ENCODE results near the gene MB21D2. TPM values are rescaled to one million over a fixed set of nuclear protein-coding genes. Genes with fewer than 3 reads are reported as not detected.

Gene MB21D2
- total and polyA plus RNA-seq, 2 of the 8 experiments (the other 6 are each of a cell fraction or from before 2014, with no cell fraction given) = 10.0 to 21.0 TPM

GRCh38 chr3:192880313-192880712 is 37.3 kb downstream of the MB21D2 start:
- ChIA-PET POLR2A (ENCODE audit: partially characterized antibody) (interaction anchor here (0.7 to 3.6 kb wide), 7 partner anchors 9 to 160 kb away, joined by 3 to 17 read pairs (median 3); no protein-coding TSS in a partner anchor), CTCF (ENCODE audit: partially characterized antibody) (interaction anchor here (0.8 to 2.7 kb wide), 7 partner anchors 8 to 62 kb away, joined by 3 to 16 read pairs (median 4); partner anchors contain the start of gene MB21D2)
- H2AK5ac ChIP-seq (ENCODE audit: low read depth, low read length) = no peak overlapping the region
- H3K4ac ChIP-seq (replicated peaks; ENCODE audit: insufficient read length, low read depth, low read length) = no peak overlapping the region
- no peak overlapping the region for H2BK20ac ChIP-seq (ENCODE audit: low read length)
- H4K20me1 ChIP-seq (replicated peaks in 1 of 2; ENCODE audit: control insufficient read depth in 1 of 2, insufficient read depth in 2 of 2, low read length in 2 of 2) = peaks cover 0 to 4% of the 10 kb centered on the region in 2 experiments
- no peak overlapping the region for H3K14ac ChIP-seq (ENCODE audit: insufficient read length)
- H3K4me3 ChIP-seq (ENCODE audit: extremely low read depth in 1 of 4, insufficient read depth in 2 of 4, low read depth in 3 of 4, low read length in 4 of 4) = no peak overlapping the region
- no peak for FAIRE-seq
- no peak overlapping the region for H3K27ac ChIP-seq (ENCODE audit: low read depth, low read length)
- H3K79me1 ChIP-seq (ENCODE audit: low read depth, low read length) = no peaks in the 10 kb centered on the region; the same call in 1 of the 2 replicates
- no peak overlapping the region for H2BK15ac ChIP-seq (ENCODE audit: low read length)
- no peak overlapping the region for H4K5ac ChIP-seq (ENCODE audit: insufficient read length, low read depth, low read length)
- H3K23ac ChIP-seq (ENCODE audit: insufficient read length) = no peak overlapping the region
- no peak overlapping the region for H3K18ac ChIP-seq (ENCODE audit: extremely low read depth, low read length)
- H3K79me2 ChIP-seq (ENCODE audit: control insufficient read depth in 1 of 2, insufficient read depth in 2 of 2, low read length in 2 of 2) = peaks cover 8 to 79% of the 10 kb centered on the region in 2 experiments
- H2BK5ac ChIP-seq (ENCODE audit: low read depth, low read length) = no peak overlapping the region
- no peak for TF ChIP-seq GABPA (IDR thresholded peaks at IDR 0.05; ENCODE audit: borderline replicate concordance, insufficient read depth, low read length)
- no peak for TF ChIP-seq YY1 (IDR thresholded peaks at IDR 0.05; ENCODE audit: low read depth, low read length)
- H2AFZ ChIP-seq (ENCODE audit: low read length) = no peak overlapping the region
- peaks cover 2 to 11% (median 7%) of the 10 kb centered on the region in 4 experiments for H3K4me1 ChIP-seq (replicated peaks in 1 of 4; ENCODE audit: control insufficient read depth in 3 of 4, insufficient read depth in 4 of 4, low read length in 3 of 4)
- H4K8ac ChIP-seq (ENCODE audit: extremely low read depth, insufficient read depth, low read length) = no peak overlapping the region
- no peaks in the 10 kb centered on the region for H3K9me3 ChIP-seq (ENCODE audit: insufficient read depth in 2 of 2, low read depth in 1 of 2, low read length in 1 of 2)
- no peak overlapping the region for H4K91ac ChIP-seq (replicated peaks; ENCODE audit: insufficient read length, low read length)
- no peaks in the 10 kb centered on the region for H3K36me3 ChIP-seq (ENCODE audit: control insufficient read depth in 2 of 4, insufficient read depth in 4 of 4, low read length in 3 of 4)
- H2BK120ac ChIP-seq (replicated peaks; ENCODE audit: low read depth, low read length) = no peak overlapping the region
- H3K27me3 ChIP-seq (replicated peaks in 1 of 4; ENCODE audit: control insufficient read depth in 3 of 4, extremely low read depth in 1 of 4, insufficient read depth in 3 of 4, low read length in 3 of 4) = no peaks in the 10 kb centered on the region
- H3K23me2 ChIP-seq (ENCODE audit: low read depth, low read length) = no peaks in the 10 kb centered on the region
- no peak overlapping the region for H3K4me2 ChIP-seq (ENCODE audit: insufficient read depth in 1 of 2, low read depth in 2 of 2, low read length in 2 of 2)
- no peak for DNase-seq (ENCODE audit: low read depth in 1 of 2, low spot score in 2 of 2)
- H3K56ac ChIP-seq (replicated peaks; ENCODE audit: insufficient read length, low read depth, low read length) = no peak overlapping the region
- 85% methylated on average over 6 of the region's 6 CpGs; no CpG with 5 or more reads in 1 of the 2 experiments for WGBS, 2 experiments (ENCODE audit: extremely low coverage in 1 of 2, insufficient coverage in 1 of 2, insufficient read length in 1 of 2, insufficient replicate concordance in 2 of 2, low coverage in 1 of 2, low lambda C conversion rate in 2 of 2, missing lambda C conversion rate in 1 of 2)
- no peak overlapping the region for H3K9ac ChIP-seq (replicated peaks in 1 of 4; ENCODE audit: extremely low read depth in 1 of 4, low read depth in 3 of 4, low read length in 3 of 4)
- H2BK12ac ChIP-seq (ENCODE audit: low read depth, low read length) = no peak overlapping the region

All from H1 (cell line).